GM19025 (cell line): ENCODE data around the gene TAF11L11.
"Not testable (repeated sequence)": the region's sequence is repeated elsewhere in the genome, so short reads cannot be mapped to it uniquely, and the experiment has no call there.

ENCODE experiments used
- ATAC-seq: cut with Tn5 transposase; IDR thresholded peaks from one replicate; pipeline ENCODE4 v1.9.1; 2021; ENCODE audit warnings: mild to moderate bottlenecking, low read depth, moderate library complexity; ENCODE audit not compliant: unreplicated experiment

The TAF11L11 gene

DNA sequence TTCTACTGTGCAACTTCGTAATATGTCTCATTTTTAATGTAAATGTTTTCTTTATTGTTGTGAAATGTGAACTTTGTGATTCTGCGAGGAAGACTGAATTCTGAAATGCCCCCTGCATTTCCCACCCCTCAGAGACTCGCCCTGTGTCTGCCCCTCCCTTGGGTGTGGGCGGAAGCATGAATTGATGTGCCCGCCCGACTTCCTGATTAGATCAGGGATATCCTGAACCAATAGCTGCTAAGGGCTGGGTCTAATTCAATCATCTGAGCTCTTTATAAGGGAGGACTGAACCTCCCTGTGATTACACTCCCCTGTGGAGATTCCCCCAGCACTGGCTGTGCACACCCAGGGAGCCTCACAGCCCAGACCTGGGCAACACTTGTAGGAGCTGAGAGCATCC, at the start of gene TAF11L11:
Gene TAF11L11, plus strand, starts transcription at position 304 of the 400 bp plus-strand sequence.
- ATAC-seq: not testable (repeated sequence)

DNA sequence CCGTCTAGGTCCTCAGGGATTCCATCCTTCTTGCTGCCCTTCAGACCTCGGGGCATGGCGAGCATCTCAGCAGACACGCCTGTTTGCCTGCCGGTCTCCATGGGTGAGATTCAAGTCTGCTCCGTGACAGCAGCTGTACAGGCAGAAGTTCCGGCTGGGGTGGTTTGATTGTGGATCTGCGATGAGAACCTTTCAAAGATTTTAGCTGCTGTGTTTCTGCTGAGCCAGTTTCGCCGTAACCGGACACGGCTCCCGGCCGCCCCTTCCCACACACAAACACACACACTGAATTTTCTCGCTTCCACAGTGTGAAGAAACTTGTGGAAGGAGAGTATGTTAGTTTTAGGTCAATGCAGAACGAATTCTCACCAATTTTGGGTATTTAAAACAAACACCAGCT, 18.3 kb upstream of the TAF11L11 start, which contains the start of gene TAF11L7:
Gene TAF11L7, minus strand, starts transcription at position 101 of the 400 bp plus-strand sequence.
- not testable (repeated sequence) for ATAC-seq

DNA sequence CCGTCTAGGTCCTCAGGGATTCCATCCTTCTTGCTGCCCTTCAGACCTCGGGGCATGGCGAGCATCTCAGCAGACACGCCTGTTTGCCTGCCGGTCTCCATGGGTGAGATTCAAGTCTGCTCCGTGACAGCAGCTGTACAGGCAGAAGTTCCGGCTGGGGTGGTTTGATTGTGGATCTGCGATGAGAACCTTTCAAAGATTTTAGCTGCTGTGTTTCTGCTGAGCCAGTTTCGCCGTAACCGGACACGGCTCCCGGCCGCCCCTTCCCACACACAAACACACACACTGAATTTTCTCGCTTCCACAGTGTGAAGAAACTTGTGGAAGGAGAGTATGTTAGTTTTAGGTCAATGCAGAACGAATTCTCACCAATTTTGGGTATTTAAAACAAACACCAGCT, 13.1 kb upstream of the TAF11L11 start, which contains the start of gene TAF11L8:
Gene TAF11L8, minus strand, starts transcription at position 101 of the 400 bp plus-strand sequence.
- ATAC-seq: not testable (repeated sequence)

DNA sequence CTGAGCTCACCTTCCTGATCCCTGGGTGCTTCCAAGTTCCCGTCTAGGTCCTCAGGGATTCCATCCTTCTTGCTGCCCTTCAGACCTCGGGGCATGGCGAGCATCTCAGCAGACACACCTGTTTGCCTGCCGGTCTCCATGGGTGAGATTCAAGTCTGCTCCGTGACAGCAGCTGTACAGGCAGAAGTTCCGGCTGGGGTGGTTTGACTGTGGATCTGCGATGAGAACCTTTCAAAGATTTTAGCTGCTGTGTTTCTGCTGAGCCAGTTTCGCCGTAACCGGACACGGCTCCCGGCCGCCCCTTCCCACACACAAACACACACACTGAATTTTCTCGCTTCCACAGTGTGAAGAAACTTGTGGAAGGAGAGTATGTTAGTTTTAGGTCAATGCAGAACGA, 9.7 kb upstream of the TAF11L11 start, which contains the start of gene TAF11L9:
Gene TAF11L9, minus strand, starts transcription at position 140 of the 400 bp plus-strand sequence.
- ATAC-seq: not testable (repeated sequence)

DNA sequence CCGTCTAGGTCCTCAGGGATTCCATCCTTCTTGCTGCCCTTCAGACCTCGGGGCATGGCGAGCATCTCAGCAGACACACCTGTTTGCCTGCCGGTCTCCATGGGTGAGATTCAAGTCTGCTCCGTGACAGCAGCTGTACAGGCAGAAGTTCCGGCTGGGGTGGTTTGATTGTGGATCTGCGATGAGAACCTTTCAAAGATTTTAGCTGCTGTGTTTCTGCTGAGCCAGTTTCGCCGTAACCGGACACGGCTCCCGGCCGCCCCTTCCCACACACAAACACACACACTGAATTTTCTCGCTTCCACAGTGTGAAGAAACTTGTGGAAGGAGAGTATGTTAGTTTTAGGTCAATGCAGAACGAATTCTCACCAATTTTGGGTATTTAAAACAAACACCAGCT, 6.3 kb upstream of the TAF11L11 start, which contains the start of gene TAF11L10:
Gene TAF11L10, minus strand, starts transcription at position 101 of the 400 bp plus-strand sequence.
- not testable (repeated sequence) for ATAC-seq

DNA sequence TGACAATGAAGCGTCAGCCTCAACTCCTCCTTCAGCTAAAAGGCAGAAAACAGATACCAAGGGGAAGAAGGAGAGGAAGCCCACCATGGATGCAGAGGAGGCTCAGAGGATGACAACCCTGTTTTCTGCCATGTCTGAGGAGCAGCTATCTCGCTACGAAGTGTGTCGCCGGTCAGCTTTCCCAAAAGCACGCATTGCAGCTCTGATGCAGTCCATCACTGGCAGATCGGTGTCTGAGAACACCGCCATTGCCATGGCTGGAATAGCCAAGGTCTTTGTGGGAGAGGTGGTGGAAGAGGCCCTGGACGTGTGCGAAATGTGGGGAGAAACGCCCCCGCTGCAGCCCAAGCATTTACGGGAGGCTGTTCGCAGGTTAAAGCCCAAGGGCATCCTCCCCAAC, 968 bp downstream of the TAF11L11 start:
- ATAC-seq: no peak

DNA sequence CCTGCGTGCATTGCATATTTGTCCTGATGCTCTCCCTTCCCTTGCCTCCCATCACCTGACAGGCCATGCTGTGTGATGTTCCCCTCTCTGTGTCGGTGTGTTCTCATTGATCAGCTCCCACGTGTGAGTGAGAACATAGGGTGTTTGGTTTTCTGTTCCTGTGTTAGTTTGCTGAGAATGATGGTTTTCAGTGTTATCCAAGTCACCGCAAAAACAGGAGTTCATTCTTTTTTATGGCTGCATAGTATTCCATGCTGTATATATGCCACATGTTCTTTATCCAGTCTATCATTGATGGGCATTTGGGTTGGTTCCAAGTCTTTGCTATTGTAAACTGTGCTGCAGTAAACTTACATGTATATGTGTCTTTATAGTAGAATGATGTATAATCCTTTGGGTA, 3.5 kb downstream of the TAF11L11 start:
- ATAC-seq: not testable (repeated sequence)

DNA sequence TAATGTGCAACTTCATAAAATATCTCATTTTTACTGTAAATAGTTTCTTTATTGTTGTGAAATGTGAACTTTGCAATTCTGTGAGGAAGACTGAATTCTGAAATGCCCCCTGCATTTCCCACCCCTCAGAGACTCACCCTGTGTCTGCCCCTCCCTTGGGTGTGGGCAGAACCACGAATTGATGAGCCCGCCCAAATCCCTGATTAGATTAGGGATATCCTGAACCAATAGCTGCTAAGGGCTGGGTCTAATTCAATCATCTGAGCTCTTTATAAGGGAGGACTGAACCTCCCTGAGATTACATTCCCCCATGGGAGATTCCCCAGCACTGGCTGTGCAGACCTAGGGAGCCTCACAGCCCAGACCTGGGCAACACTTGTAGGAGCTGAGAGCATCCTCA, 6.1 kb downstream of the TAF11L11 start, which contains the start of gene TAF11L12:
Gene TAF11L12, plus strand, starts transcription at position 301 of the 400 bp plus-strand sequence.
- not testable (repeated sequence) for ATAC-seq

DNA sequence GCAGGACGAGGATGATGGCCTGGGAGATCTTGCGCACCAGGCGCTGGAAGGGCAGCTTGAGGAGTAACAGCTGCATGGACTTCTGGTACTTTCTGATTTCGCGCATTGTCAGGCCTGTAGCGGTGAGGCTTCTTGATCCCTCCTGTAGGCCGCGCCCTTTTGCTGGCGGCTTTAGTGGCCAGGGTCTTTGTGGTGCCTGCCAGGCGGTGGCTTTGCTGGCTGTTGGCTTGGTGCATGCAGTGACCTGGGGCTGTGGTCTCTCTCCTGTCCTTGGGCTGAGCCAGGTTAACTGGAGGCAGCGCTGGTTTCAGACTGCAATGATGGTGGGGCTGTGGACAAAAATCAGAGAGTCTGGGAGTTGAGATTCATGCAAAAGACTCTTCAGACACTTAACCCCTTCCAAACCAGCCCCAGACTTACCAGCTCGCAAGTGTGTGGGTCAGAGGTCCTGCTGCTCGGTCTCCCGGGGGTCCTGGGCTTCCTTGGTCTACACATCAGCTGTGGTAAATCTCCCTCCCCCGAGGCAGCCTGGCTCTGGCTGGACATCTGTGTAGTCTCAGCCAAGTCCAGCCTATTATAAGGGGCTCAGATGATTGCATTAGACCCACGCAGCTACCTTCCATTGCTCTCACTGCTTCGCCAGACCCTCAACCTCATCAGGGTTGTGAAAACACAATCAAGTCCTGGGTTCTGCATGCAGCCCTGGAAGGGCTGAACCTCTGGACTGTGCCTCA, 11.1 kb downstream of the TAF11L11 start:
- no peak for ATAC-seq

DNA sequence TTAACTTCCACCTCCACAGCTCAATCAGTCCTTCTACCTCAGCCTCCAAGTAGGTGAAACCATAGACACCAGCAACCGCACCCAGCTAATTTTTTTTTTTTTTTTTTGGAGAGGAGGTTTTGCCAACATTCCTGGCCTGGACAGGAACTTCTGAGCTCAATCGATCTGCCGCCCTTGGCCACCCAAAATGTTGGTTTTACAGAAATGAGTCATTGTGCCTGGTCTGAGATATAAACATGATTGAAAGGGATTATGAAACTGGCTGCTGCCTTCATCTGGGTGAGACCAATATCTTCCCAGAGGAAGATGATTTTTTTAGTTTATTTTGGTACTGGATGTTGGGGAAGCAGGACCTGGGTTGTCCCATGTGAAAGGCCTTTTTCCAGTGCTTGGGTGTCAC, 15.4 kb downstream of the TAF11L11 start:
- no peak for ATAC-seq

DNA sequence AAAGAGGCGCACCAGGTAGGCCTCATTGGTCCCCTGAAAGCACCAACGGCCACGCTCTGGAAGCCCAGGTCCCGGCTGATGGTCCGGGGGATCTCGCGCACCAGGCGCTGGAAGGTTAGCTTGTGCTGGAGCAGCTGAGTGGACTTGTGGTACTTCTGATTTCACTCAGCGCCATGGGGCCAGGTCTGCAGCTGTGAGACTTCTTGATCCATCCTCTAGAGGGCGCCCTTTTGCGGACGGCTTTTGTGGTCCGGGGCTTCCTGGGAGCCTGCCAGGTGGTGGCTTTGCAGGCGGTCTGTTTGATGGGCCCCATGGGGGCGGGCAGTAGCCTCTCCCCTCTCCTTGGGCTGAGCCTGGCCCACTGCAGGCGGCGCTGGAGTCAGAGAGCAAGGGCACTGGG, 16.6 kb downstream of the TAF11L11 start:
- no peak for ATAC-seq

DNA sequence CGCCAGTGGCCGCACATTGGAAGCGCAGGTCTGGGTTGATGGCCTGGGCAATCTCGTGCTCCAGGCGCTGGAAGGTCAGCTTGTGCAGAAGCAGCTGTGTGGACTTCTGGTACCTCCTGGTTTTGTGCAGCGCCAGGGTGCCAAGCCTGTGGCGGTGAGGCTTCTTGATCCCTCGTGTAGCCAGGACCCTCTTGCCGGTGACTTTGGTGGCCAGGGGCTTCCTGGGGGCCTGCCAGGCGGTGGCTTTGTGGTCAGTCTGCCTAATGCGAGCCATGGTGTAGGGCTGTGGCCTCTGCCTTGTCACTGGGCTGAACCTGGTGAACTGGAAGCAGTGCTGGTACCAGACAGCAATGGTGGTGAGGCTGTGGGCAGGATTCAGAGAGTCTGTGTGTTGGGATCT, 21.7 kb downstream of the TAF11L11 start:
- no peak for ATAC-seq

DNA sequence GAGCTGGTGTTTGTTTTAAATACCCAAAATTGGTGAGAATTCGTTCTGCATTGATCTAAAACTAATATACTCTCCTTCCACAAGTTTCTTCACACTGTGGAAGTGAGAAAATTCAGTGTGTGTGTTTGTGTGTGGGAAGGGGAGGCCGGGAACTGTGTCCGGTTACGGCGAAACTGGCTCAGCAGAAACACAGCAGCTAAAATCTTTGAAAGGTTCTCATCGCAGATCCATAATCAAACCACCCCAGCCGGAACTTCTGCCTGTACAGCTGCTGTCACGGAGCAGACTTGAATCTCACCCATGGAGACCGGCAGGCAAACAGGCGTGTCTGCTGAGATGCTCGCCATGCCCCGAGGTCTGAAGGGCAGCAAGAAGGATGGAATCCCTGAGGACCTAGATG, 27.8 kb downstream of the TAF11L11 start, which contains the start of gene TAF11L13:
Gene TAF11L13, plus strand, starts transcription at position 301 of the 400 bp plus-strand sequence.
- not testable (repeated sequence) for ATAC-seq

DNA sequence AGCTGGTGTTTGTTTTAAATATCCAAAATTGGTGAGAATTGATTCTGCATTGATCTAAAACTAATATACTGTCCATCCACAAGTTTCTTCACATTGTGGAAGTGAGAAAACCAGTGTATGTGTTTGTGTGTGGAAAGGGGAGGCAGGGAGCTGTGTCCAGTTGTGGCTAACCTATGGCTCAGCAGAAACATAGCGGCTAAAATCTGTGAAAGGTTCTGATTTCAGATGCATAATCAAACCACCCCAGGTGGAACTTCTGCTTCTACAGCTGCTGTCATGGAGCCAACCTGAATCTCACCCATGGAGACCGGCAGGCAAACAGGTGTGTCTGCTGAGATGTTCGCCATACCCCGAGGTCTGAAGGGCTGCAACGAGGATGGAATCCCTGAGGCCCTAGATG, 30.2 kb downstream of the TAF11L11 start, which contains the start of gene TAF11L14:
Gene TAF11L14, plus strand, starts transcription at position 301 of the 400 bp plus-strand sequence.
- no peak for ATAC-seq

DNA sequence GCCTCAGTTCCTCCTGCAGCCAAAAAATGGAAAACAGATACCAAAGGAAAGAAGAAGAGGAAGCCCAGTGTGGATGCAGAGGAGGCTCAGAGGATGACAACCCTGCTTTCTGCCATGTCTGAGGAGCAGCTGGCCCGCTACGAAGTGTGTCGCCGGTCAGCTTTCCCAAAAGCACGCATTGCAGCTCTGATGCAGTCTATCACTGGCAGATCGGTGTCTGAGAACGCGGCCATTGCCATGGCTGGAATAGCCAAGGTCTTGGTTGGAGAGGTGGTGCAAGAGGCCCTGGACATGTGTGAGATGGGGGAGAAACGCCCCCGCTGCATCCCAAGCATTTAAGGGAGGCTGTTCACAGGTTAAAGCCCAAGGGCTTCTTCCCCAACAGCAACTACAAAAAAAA, 45.2 kb downstream of the TAF11L11 start:
- not testable (repeated sequence) for ATAC-seq

DNA sequence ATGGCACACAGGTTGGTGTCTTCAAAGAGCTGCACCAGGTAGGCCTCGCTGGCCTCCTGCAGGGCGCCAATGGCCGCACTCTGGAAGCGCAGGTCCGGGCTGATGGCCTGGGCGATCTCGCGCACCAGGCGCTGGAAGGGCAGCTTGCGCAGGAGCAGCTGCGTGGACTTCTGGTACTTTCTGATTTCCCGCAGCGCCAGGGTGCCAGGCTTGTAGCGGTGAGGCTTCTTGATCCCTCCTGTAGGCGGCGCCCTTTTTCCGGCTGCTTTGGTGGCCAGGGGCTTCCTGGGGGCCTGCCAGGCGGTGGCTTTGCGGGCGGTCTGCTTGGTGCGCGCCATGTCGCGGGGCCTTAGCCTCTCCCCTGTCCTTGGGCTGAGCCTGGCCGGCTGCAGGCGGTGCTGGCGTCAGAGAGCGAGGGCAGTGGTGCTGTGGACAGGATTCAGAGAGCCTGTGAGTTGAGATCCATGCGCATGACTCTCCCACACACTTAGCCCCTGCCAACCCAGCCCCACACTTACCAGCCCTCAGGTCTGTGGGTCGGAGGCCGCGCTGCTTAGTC, 51.3 kb downstream of the TAF11L11 start:
- ATAC-seq: not testable (repeated sequence)
